Rectal smooth muscle tissue (tissue), 1 donor: ENCODE data around the gene SKAP1.
"Not testable (repeated sequence)": the region's sequence is repeated elsewhere in the genome, so short reads cannot be mapped to it uniquely, and the experiment has no call there.

ENCODE experiments used
- H3K27ac ChIP-seq: one replicate; pipeline ENCODE4 v1.7.0; 2013; ENCODE audit warnings: low read depth, low read length, inconsistent platforms
- H3K27me3 ChIP-seq: one replicate; pipeline ENCODE4 v1.7.0; 2013; ENCODE audit warnings: low read length; ENCODE audit not compliant: control insufficient read depth, insufficient read depth
- H3K36me3 ChIP-seq: one replicate; pipeline ENCODE4 v1.7.0; 2013; ENCODE audit warnings: low read length; ENCODE audit not compliant: control insufficient read depth, insufficient read depth
- H3K4me1 ChIP-seq: one replicate; pipeline ENCODE4 v1.7.0; 2013; ENCODE audit warnings: low read length; ENCODE audit not compliant: control insufficient read depth, insufficient read depth
- H3K4me3 ChIP-seq: one replicate; pipeline ENCODE4 v1.7.0; 2013; ENCODE audit warnings: low read length
- H3K9ac ChIP-seq: one replicate; pipeline ENCODE4 v1.7.0; 2013; ENCODE audit warnings: low read length

SKAP1 gene

GRCh38 chr17:48347177-48347576, 82.8 kb downstream of the SKAP1 start:
- Histone ChIP-seq H3K4me3 (no peak overlapping the region), H3K27me3 (no peaks in the 10 kb centered on the region), H3K9ac (no peak overlapping the region), H3K36me3 (no peaks in the 10 kb centered on the region), H3K4me1 (no peaks in the 10 kb centered on the region), H3K27ac (no peak overlapping the region)

DNA sequence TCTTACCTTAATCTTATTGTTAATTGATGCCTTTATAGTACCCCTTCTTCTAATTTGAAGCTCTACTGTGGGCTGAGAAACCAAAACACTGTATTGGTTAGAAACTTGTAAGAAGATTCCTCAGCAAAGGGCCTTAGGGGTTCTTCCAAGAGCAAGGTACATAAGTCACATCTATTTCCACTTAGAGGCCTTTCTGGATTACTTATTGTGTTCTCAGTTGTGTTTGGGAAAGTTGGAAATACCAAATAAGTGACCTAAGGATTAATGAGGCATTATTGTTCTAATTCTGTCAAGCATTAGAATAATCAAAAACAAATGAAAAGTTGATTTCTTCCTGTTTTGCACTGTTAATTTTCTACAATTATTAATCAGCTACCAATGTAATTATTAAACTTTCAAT, 85.8 kb downstream of the SKAP1 start:
- no peak overlapping the region for H3K9ac ChIP-seq
- no peaks in the 10 kb centered on the region for H3K4me1 ChIP-seq
- H3K4me3 ChIP-seq: no peak overlapping the region
- no peak overlapping the region for H3K27ac ChIP-seq
- no peaks in the 10 kb centered on the region for H3K36me3 ChIP-seq
- no peaks in the 10 kb centered on the region for H3K27me3 ChIP-seq

GRCh38 chr17:48340916-48341315, 89.1 kb downstream of the SKAP1 start:
- Histone ChIP-seq H3K4me1 (no peaks in the 10 kb centered on the region), H3K9ac (no peak overlapping the region), H3K36me3 (no peaks in the 10 kb centered on the region), H3K27ac (no peak overlapping the region), H3K27me3 (no peaks in the 10 kb centered on the region), H3K4me3 (no peak overlapping the region)

DNA sequence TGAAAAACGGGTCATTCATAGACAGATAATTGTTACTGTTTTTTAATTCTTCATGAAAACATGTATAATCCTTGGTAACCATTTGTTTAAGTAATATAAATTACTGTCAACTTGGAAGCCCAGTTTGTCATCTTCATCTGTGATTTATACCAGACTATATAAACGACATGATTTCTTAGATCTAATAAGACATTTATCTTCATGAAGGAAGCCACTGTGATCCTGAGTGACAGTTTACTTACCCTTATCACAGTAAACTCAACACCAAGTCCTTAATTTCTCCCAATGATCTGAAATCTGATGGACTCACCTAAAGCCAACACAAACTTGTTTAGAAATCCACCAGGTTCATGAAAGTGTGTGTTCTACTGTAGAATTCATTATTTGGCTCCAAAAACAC, 91.3 kb downstream of the SKAP1 start:
- Histone ChIP-seq H3K4me1 (no peaks in the 10 kb centered on the region), H3K27ac (no peak overlapping the region), H3K36me3 (no peaks in the 10 kb centered on the region), H3K4me3 (no peak overlapping the region), H3K27me3 (no peaks in the 10 kb centered on the region), H3K9ac (no peak overlapping the region)

DNA sequence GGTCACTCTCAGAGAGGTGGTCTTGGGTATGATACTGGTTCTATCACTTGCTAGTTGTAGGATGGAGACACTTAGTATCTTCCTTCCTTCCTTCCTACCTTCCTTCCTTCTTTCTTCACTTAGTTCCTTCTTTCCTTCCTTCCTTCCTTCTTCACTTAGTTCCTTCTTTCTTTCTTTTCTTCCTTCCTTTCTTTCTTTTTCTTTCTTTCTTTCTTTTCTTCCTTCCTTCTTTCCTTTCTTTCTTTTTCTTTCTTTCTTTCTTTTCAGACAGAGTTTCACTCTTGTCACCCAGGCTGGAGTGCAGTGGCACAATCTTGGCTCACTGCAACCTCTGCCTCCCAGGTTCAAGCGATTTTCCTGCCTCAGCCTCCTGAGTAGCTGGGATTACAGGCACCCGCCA, 92.1 kb downstream of the SKAP1 start:
- not testable (repeated sequence) for H3K9ac ChIP-seq, H3K4me1 ChIP-seq, H3K27ac ChIP-seq, H3K36me3 ChIP-seq, H3K4me3 ChIP-seq, H3K27me3 ChIP-seq

GRCh38 chr17:48336986-48337385, 93.0 kb downstream of the SKAP1 start:
- H3K27me3 ChIP-seq: no peaks in the 10 kb centered on the region
- no peak overlapping the region for H3K9ac ChIP-seq
- no peaks in the 10 kb centered on the region for H3K36me3 ChIP-seq
- H3K4me3 ChIP-seq: no peak overlapping the region
- H3K4me1 ChIP-seq: no peaks in the 10 kb centered on the region
- H3K27ac ChIP-seq: no peak overlapping the region

- H3K36me3 ChIP-seq: no peaks in the 10 kb centered on the region
- no peaks in the 10 kb centered on the region for H3K27me3 ChIP-seq
- no peak overlapping the region for H3K27ac ChIP-seq
- H3K9ac ChIP-seq: no peak overlapping the region
- H3K4me1 ChIP-seq: no peaks in the 10 kb centered on the region
- no peak overlapping the region for H3K4me3 ChIP-seq
These were observed 94.0 kb downstream of the SKAP1 start for GRCh38 chr17:48335858-48336500.

- H3K4me1 ChIP-seq: no peaks in the 10 kb centered on the region
- no peak overlapping the region for H3K4me3 ChIP-seq
- H3K27ac ChIP-seq: no peak overlapping the region
- H3K36me3 ChIP-seq: no peaks in the 10 kb centered on the region
- no peak overlapping the region for H3K9ac ChIP-seq
- peaks cover 2% of the 10 kb centered on the region for H3K27me3 ChIP-seq
These were observed 94.7 kb downstream of the SKAP1 start for GRCh38 chr17:48335146-48335784.

DNA sequence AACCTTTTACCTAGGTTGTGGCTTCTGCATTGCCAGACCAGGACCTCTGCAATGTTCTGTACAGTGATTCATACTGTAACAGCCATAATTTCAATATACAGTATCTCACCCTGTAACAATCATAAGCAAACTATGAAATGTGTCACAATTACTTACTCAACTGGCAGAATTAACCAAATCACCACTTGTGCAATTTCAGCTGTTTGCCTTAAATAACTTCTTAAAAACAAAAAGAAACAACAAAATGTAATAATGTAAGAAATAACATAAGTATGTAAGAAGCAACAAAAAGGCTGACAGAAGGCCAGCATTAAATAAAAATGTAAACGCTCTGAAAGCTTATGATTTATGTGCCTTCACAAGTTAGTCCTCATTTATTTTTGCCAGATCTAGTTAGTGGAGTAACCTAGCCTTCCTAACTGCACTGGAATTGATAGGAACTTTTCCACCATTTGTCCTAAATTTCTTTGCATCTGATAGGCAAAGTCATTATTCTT, 96.9 kb downstream of the SKAP1 start:
- Histone ChIP-seq H3K27me3 (peaks cover 2% of the 10 kb centered on the region), H3K9ac (no peak overlapping the region), H3K4me1 (no peaks in the 10 kb centered on the region), H3K27ac (no peak overlapping the region), H3K4me3 (no peak overlapping the region), H3K36me3 (no peaks in the 10 kb centered on the region)

DNA sequence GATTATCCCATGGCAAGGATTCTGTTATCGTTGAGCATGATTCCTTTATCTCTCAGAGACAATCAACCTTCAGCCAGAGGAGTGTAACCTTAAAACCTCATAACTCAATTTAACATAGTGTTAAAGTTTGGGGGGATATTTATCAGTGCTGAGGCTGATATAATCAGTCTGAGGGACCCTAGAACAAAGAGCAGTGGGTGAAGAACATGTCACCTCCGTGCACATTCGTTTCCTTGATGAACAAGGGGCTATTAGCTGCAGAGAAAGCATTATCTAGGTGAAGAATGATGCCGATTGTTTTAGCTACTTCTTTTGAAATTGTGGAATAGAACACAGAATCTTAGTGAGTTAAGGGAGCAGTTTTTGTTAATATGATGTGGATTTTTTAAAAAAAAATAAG, 99.1 kb downstream of the SKAP1 start:
- Histone ChIP-seq H3K9ac (no peak overlapping the region), H3K4me1 (no peaks in the 10 kb centered on the region), H3K27ac (no peak overlapping the region), H3K4me3 (no peak overlapping the region), H3K27me3 (peaks cover 2% of the 10 kb centered on the region), H3K36me3 (no peaks in the 10 kb centered on the region)

DNA sequence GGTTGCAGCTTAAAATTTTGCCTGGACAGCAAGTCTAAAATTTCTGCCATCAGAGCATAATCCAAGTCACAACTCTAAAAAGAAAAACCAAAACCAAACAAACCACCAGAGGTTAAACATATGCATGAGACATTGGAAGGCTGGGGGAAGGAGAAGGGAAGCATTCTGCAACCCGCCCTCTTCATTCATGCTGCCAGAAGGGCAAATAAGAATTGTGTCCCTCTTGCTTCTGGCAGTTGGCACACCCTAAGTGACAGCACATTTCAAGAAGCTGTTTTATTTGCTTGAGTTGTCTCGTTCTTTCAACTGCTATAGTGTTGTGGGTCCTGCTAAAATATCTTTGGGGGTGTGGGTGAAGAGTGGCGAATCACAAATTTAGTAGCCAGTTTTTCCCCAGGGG, 99.6 kb downstream of the SKAP1 start:
- H3K4me3 ChIP-seq: no peak overlapping the region
- H3K4me1 ChIP-seq: no peaks in the 10 kb centered on the region
- no peaks in the 10 kb centered on the region for H3K36me3 ChIP-seq
- H3K27me3 ChIP-seq: peaks cover 2% of the 10 kb centered on the region
- no peak overlapping the region for H3K9ac ChIP-seq
- no peak overlapping the region for H3K27ac ChIP-seq

GRCh38 chr17:48328457-48328856, 101.6 kb downstream of the SKAP1 start:
- Histone ChIP-seq H3K9ac (no peak overlapping the region), H3K4me1 (no peaks in the 10 kb centered on the region), H3K4me3 (no peak overlapping the region), H3K27ac (no peak overlapping the region), H3K36me3 (no peaks in the 10 kb centered on the region), H3K27me3 (peaks cover 2% of the 10 kb centered on the region)

- Histone ChIP-seq H3K36me3 (no peaks in the 10 kb centered on the region), H3K4me1 (no peaks in the 10 kb centered on the region), H3K27me3 (peaks cover 2% of the 10 kb centered on the region), H3K27ac (no peak overlapping the region), H3K4me3 (no peak overlapping the region), H3K9ac (no peak overlapping the region)
These were observed 103.7 kb downstream of the SKAP1 start for GRCh38 chr17:48326310-48326709.
